HG02610 (cell line): ENCODE data around the gene FHIP1A.

Source experiments
- ATAC-seq: cut with Tn5 transposase; IDR thresholded peaks from one replicate; pipeline ENCODE4 v1.9.1; 2021; ENCODE audit warnings: mild to moderate bottlenecking, moderate library complexity; ENCODE audit not compliant: unreplicated experiment

Gene FHIP1A

DNA sequence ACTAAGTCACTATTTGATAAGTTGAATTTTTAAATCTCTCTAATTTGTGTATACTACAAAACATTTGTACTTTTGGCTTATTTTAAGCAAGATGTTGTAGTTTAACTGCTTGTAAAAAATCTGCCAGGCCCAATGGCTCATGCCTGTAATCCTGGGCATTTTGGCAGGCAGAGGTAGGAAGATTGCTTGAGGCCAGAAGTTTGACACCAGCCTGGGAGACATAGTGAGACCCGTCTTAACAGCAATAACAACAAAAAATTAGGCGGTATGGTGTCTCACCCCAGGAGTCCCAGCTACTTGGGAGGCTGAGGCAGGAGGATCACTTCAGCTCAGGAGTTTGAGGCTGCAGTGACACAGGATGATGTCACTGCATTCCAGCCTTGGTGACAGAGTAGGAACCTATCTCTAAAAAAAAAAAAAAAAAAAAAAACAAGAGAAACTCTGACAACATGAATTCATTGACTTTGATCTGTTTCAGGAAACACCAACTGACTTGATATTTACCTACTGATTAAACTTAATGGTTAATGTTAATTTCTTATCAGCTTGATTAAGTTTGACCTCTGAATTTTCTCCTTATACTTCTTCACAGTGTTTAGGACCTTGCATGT, 8.9 kb downstream of the FHIP1A start:
- ATAC-seq, result no peak

DNA sequence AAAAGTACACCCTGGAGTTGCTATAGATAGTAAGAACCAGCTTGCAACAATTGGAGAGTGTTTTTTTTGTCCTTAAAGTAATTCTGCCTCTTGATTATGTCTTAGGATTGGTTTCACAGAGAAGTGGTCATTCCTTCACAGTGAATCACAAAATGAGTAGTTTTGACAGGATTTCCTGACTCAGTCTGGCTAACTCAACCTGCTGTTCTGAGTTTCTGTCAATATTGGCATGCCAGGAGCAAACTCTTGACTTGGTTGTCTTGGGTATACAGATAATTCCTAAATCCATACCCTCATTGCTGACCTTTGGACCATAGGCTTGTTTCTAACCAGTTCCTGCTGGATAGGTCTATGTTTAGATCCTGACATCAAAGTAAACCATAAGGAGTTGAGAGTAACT, 9.4 kb downstream of the FHIP1A start:
- no peak for ATAC-seq

DNA sequence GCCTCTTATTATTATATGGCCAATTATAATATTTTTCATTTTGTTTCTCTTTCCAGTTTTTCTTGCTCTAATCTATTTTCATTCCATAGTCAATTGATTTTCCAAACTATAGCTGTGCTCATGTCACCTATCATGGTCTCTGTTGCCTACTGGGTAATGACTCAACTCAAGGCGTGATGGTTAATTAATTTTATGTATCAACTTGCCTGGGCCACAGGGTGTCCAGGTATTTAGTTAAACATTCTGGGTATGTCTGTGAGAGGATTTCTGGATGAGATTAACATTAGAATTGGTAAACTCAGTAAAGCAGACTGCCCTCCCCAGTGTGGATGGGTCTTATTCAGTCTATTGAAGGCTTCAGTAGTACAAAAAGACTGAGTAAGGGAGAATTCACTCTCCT, 9.9 kb downstream of the FHIP1A start:
- ATAC-seq, result no peak

DNA sequence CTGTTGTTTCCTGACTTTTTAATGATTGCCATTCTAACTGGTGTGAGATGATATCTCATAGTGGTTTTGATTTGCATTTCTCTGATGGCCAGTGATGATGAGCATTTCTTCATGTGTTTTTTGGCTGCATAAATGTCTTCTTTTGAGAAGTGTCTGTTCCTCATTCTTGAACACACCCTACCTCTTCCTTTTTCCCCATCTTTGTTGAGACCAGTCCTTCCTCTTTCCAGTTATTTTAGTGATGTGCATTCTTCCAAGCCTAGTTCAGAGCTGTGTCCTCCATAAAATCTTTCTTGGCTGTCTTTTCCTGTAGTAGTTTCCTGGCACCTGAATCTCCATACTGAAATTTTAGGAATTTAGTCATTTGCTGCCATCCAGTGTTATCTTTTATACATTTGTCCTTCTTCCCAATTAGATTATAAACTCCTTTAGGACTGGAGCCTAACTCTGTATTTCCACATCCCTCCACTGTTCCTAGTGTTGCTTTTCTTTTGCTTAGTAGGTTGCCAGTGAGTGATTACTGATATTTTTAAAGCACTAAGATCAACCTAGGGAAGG, 11.4 kb downstream of the FHIP1A start:
- ATAC-seq, result no peak

DNA sequence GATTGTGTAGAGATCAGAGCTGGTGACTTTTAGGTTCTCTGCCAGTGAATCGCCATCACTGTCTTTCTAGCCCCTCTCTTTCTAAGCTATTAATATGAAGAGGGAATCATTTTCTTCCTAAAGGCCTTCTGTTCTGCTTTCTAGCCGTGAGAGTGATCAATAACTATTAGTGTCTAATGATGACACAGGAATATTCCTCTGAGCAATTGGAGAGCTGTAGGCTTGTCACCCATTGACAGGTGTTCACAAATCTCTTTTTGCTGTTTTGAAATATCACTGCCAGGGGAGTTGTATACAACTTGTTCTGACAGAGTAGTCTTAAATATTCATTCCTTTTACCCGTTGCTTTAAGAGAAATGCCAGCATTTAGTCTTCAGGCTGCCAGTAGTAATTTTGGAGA, 13.9 kb downstream of the FHIP1A start:
- no peak for ATAC-seq

DNA sequence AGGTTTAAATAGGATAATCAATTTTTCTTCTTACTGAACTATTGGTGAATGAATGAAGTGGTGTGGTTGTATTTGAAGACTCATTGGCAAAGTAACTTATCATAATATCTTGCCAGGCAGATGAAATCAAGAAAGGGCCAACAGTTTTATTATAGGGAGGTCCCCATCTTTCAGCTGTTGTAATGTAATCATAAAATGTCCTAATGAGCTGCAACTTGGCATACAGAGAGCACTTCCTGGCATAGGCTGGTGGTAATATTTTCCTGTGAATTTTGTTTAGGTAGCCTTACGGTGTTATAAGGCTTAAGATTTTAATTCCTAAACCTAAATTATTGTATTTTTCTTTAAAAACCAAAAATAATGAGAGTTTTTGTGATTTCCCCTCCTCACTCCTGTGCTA, 17.5 kb downstream of the FHIP1A start:
- ATAC-seq, result no peak

DNA sequence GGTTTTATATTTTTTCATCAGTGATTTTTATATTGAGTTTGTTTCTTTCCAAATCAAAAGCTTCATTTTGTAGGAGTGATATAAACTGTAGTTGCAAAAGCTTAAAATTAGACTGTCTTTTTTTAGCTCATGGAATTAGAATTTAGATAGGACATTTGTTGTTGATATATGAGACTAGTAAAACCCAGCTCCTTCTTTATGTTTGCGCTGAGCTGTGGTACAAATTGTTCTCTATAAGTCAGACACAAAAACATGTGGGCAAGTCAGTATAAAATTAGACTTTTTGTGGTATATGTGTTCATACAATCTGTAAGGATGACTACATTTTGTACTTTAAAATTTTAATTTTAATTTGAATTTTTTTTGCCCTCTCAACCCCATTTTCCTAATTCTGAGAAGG, 18.3 kb downstream of the FHIP1A start:
- ATAC-seq, result no peak

DNA sequence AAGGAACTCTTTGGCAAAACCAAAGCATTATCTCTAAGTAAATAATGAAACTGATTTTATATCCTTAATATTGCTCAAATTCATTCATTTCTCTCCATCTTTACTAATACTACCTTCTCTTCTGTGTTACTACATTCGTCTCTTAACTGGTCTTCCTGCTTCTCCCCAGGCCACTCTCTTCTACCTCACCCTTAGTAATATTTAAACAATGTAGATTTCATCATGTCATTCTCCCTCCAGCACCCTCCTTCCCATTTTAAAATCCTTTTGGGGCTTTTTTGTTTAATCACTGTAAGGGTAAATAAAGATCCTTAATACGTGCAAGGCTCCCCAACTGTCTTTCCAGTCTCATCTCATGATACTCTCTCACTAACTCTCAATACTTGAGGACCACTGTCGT, 19.4 kb downstream of the FHIP1A start:
- ATAC-seq, result no peak

DNA sequence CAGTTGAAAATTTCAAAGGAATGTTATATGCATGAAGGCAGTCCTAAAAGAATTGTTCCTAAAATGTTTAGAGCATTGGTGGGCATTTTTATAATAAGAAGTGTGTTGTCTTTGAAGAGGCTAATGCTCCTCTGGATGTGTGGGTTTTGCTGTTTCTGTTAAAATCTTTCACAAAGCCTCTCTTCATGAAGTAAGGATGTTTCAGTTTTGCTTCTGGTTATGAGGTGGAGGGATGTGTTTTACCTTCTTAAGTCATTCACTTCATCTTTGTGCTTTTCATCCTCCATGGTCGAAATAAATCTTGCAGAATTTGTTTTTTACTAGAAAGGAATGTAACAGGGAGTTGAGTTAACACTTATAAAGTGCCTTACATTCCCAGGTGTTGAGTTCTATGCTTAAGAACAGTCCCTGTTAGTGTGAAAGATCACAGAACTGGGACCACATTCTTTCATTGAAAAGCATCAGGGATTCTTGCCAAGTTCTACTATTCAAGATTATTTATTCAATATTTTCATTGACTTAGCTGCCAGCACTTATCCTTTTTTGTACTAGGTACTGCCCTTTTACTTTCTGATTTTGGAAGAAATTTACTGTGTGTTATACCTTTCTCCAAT, 21.1 kb downstream of the FHIP1A start:
- no peak for ATAC-seq

DNA sequence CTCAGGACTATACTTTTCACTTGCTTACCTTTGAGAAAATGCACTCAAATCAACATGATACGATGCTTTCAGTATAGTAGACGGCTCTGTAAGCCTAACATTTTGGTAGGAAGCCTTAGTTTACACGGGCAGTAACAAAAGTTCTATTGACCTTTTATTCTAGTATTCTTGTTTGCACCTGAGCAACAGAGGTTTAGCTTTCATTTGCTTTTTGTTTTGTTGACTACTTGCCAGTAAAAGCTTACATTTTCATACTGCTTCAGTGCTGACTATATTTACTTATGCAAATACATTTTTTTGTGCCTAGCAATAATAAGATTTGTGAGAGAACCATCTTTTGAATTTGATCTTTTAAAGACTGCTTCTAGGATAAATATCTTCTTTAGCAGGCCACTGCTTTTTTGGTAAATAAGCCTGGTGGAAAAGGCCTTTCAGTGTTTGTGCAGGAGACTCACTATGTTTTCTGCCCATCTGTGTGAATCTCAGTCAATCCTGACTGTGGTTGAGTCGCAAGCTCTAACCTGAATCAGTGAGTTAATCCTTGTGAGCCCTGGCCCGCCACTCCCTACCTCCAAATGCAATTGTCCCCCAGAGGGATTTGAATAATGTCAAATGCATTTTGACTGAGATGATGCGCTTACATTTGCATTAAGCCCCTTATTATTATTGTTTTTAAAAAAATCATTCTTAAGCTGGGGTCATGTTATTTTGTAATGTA, 21.9 kb downstream of the FHIP1A start:
- no peak for ATAC-seq

DNA sequence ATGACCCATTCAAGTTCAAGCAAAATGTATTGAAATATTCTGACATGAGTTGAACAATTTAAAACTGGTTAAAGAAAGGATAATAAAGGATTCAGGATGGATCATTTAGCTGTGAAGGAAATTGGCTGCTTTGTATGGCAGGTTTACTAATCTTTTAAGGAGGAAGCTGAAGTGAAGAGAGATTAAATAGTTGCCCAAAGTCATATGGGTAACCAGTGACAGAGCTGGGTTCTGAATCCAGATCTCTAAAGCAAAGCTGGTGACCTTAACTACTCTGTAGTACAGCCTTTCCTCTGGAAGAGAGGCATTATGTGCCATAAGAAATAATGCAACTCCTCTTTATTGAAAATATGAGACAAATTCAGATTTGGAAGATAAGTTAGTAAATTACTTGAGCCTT, 22.8 kb downstream of the FHIP1A start:
- ATAC-seq, result no peak

DNA sequence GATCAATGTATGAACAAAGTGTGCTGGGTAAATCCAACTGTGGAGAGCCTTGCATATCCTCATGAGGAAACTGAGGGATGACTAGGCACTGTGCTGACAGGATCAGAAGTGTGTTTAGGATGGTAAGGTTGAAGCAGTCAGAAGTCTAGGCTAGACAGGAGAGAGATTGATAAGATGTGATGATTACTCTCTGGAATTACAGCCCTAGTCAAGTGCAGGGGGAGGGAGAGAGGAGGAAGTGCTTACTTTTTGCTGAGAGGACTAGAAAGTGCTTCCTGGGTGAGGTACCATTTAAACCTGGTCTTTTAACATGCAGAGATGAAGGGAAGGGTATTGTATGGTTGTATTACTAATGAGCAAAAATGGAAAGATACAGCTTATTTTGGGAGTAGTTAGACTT, 23.7 kb downstream of the FHIP1A start:
- no peak for ATAC-seq

DNA sequence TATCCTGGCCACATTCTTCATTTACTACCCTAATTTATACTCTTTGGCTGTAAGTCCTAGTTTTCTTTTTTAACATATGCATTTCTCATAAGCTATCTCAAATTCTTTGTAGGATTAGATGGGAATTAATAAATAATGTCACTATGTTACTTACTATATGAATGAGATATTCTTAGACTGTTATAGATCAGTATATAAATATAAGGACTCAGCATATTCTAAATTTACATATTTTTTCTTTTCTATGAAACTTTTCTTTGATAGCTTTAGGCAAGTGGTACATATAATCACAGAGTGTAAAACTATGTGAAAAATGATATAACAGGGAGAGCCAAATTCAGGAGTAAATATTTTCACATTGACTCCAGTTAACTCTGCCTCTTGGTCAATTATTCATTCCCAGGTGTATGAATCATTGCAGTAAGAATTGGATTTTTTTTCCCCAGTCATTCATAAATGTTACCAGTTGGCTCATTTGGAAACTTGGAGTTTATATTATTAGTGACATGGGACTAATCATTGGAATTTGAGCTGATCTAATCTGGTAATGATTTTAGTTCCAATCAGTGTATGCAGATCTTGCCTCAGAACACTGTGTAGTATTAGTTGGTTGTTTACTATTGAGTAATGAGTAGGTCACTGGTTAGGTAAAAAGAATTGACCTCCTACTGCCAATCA, 25.3 kb downstream of the FHIP1A start:
- no peak for ATAC-seq

DNA sequence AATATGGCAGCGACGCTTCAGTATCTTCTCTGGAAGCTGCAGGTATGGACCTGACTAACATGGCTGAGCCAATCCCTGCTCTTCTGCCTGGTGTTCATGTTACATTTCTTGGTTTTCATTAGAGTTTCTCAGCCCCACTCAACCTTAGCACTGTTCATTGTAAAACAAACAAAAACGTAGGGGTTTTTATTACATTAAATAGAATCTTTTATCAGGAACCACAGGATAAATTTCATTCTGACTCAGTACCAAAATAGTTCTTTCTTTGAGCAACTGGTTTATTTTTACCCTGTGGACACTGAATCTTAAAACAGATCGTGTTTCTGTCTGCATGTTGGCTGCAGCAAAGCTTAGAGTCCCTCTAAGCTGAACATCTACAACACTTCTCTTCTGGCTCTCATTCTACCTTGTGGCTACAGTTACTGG, 27.1 kb downstream of the FHIP1A start:
- ATAC-seq, result no peak

DNA sequence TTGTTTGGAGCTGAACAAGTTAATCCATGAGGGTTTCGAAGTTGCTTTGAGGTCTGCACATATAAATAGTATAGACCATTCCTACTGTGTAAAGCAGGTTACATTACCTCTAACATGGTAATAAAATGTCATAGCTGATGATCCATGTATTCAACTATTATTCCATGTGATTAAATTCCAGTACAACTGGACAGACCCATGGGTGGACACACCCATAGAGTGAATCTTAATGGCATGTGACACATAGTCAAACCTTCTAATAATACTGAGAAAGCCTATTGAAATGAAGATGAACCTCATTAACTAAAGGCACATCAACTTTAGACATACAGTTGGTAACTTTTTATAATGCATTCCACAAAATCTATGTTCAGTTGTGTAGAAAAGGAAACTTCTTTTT, 28.5 kb downstream of the FHIP1A start:
- no peak for ATAC-seq

DNA sequence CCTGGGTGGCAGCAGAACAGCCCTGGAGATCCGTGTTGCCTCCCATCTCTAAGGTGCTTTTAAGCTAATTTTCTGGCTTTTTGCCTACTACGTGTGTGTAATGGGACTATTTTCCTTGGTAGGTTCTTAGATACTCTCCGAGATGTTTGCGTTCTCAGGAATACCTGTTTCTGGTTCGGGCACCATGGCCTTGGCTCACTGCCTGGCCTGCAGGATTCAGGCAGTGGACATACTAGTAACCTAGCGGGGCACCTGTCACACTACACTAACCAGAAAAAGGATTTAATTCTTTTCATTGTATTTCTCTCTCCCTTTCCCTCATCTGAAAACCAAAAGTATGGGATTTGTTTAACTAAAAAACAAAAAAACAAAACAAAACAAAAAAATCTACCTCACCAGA, 29.2 kb downstream of the FHIP1A start:
- ATAC-seq, result no peak

DNA sequence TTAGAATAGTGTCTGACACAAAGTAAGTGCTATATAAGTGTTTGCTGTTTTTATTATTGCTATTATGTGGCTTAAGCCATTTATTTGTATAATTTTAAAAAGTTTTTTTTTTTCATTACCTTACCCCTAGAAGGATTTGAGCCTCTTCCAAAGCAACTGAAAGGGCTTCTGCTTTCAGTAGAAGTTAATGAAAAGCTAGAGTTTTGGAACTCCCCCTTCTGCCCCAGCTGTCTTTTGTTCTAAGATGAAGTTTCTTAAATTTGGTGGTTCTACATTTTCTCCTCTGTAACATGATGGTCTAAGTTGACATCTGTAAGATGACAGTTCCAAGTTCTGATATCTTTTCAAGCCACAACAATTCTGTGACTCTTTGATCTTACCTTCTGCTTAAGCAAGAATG, 30.3 kb downstream of the FHIP1A start:
- no peak for ATAC-seq

DNA sequence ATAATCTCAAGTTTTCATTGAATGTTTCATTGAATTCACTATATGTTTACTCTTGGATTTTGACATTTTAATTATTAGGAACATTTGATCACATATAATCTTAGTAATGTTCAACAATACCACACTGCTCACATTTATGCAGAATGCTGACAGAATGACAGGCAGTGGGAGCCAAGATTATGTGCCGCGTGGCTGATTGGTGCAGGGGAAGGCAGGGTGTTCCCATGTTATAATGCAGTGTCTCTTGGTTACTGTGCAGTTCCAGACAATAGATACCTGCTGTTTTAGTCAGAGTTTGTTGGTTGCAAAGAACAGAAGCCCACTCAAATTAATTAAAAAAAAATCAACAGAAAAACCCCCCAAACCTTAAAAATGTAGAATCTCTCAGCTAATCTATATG, 33.0 kb downstream of the FHIP1A start:
- ATAC-seq, result no peak

DNA sequence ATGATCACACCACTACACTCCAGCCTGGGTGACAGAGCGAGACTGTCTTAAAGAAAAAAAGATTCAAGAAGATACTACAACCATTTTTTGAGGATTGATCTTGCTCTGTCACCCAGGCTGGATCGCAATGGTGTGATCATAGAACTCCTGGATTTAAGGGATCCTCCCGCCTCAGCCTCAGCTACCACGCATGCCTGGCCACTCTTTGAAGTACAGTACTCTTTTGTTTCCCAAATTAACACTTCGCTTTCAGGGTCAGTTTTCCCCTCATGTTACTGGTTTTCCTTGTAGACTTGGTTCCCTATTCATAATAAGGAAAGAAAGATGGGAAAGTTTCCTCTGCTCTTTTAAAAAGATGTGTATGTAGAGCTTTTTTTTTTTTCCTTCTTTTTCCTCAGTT, 34.3 kb downstream of the FHIP1A start:
- ATAC-seq, result no peak

DNA sequence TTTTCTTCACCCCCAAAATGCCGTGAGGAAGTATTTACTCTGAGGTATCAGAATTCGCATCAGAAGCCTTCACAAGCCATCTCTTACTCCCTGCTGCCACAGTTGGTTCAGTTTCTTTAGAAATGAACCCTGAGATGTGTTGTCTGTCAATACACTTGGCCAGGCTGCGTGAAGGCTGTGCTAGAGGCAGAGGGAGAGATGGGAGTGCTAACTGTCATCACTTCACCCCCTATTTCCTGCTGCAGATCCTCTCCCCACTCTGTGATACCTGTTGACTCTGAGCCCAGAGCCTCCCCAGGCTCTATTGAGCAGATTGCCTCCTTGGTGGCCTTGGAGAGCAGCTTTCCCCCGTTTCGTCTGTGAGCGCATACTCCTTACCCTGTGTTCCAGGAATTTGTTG, 34.8 kb downstream of the FHIP1A start:
- no peak for ATAC-seq

DNA sequence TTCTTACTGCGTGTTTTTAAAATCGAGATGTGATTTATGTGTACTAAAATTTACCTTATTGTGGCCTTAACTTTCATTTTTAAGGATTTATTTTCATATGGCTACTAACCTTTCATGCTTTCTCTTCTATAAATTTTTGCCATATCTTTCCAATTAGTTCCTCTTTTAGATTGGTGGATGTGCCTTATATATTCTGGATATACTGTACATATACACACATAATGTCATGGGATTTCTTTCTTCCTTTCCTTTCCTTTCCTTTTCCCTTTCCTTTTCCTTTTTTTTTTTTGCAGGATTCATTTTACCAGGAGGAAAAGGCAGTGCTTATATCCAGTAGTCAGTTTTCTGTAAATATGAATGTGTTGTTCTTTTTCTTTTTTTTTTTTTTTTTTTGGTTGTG, 37.2 kb downstream of the FHIP1A start:
- no peak for ATAC-seq

DNA sequence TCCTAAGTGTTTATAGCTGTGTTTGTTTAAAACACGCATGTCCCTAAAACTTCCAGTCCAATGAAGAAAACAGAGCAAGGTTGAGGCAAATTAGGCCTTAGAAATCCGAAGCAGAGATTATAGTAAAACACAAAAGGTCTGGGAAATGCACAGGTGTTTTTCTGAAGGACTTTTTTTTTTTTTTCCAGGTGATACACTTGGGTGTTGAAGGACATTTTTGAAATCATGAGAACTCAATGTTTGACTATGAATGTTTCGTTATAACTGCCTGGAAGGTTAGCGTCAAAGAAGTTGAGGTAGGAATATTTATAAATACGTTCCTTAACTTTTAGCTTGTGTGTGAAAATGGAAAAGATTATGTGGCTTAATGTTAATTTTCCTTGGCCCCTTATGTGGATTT, 45.5 kb downstream of the FHIP1A start:
- ATAC-seq, result no peak
